HG03095 (cell line): Measurements from ENCODE around the gene THAP4.

Experiments used
- ATAC-seq: cut with Tn5 transposase; IDR thresholded peaks from one replicate; pipeline ENCODE4 v1.9.1; 2021; ENCODE audit warnings: moderate library complexity; ENCODE audit not compliant: unreplicated experiment

The THAP4 gene

GRCh38 chr2:241637018-241637794 is at the start of gene THAP4, which contains the start of gene ATG4B:
Gene THAP4, minus strand, starts transcription at chr2:241637158. Its CDS starts 141 bp downstream, at chr2:241637017.
Gene ATG4B, plus strand, starts transcription at chr2:241637693. Its CDS starts 22 bp downstream, at chr2:241637715.
- peak; percentile 52 for ATAC-seq

- ATAC-seq, result peak; percentile 3
These were observed 49.3 kb upstream of the THAP4 start for GRCh38 chr2:241686324-241686649.

GRCh38 chr2:241680827-241681599 is 44.1 kb upstream of the THAP4 start:
- ATAC-seq, result no peak

GRCh38 chr2:241680044-241680443 is 43.1 kb upstream of the THAP4 start:
- no peak for ATAC-seq

GRCh38 chr2:241678784-241679540 is 42.0 kb upstream of the THAP4 start:
- no peak for ATAC-seq

- ATAC-seq, result no peak
These were observed 41.3 kb upstream of the THAP4 start for GRCh38 chr2:241678307-241678706.

- no peak for ATAC-seq
These were observed 40.4 kb upstream of the THAP4 start for GRCh38 chr2:241677392-241677791.

GRCh38 chr2:241676665-241677064 is 39.7 kb upstream of the THAP4 start:
- ATAC-seq, result no peak

GRCh38 chr2:241675885-241676284 is 38.9 kb upstream of the THAP4 start:
- ATAC-seq, result no peak

GRCh38 chr2:241673797-241674725 is 37.1 kb upstream of the THAP4 start:
- no peak for ATAC-seq

- no peak for ATAC-seq
These were observed 36.3 kb upstream of the THAP4 start for GRCh38 chr2:241673189-241673663.

- ATAC-seq, result no peak
These were observed 35.6 kb upstream of the THAP4 start for GRCh38 chr2:241672243-241673188.

GRCh38 chr2:241671457-241672240 is 34.7 kb upstream of the THAP4 start:
- ATAC-seq, result no peak

GRCh38 chr2:241670333-241671110 is 33.6 kb upstream of the THAP4 start:
- ATAC-seq, result no peak

GRCh38 chr2:241668839-241669238 is 31.9 kb upstream of the THAP4 start:
- no peak for ATAC-seq

- no peak for ATAC-seq
These were observed 31.4 kb upstream of the THAP4 start for GRCh38 chr2:241668354-241668753.

GRCh38 chr2:241666627-241667400 is 29.9 kb upstream of the THAP4 start:
- no peak for ATAC-seq
